NT2/D1 (cell line): ENCODE data around the gene CNIH3.

Source experiments
- DNase-seq: peaks from one replicate; pipeline ENCODE4 v3.0.0-alpha.2; 2011; ENCODE audit warnings: low read depth, low spot score
- H3K27me3 ChIP-seq: 2 replicates; pipeline ENCODE4 v1.6.0; 2011; ENCODE audit warnings: mild to moderate bottlenecking; ENCODE audit not compliant: insufficient read length, insufficient read depth
- H3K36me3 ChIP-seq: 2 replicates; pipeline ENCODE4 v1.6.1; 2011; ENCODE audit warnings: mild to moderate bottlenecking, low read length, mixed read lengths; ENCODE audit not compliant: insufficient read depth, insufficient read length
- H3K4me1 ChIP-seq: 2 replicates; pipeline ENCODE4 v1.5.1; 2011; ENCODE audit not compliant: insufficient read depth, insufficient read length
- H3K4me3 ChIP-seq: 2 replicates; pipeline ENCODE4 v1.5.1; 2011; ENCODE audit warnings: low read depth; ENCODE audit not compliant: insufficient read length
- H3K9ac ChIP-seq: 2 replicates; pipeline ENCODE4 v1.6.0; 2011; ENCODE audit warnings: low read depth; ENCODE audit not compliant: insufficient read length
- H3K9me3 ChIP-seq: 2 replicates; pipeline ENCODE4 v1.5.1; 2011; ENCODE audit warnings: mild to moderate bottlenecking, low read length; ENCODE audit not compliant: insufficient read depth
- SUZ12 ChIP-seq: IDR thresholded peaks from 2 replicates; pipeline ENCODE4 v1.6.1; 2011; ENCODE audit not compliant: insufficient read length, insufficient read depth; ENCODE audit errors: extremely low read depth
- YY1 ChIP-seq: IDR thresholded peaks from 2 replicates; pipeline ENCODE4 v1.6.1; 2011; ENCODE audit not compliant: insufficient read length, insufficient read depth
- ZNF274 ChIP-seq: IDR thresholded peaks from 2 replicates; pipeline ENCODE4 v1.6.1; 2011; ENCODE audit warnings: mild to moderate bottlenecking, low read depth, low read length

Gene CNIH3

GRCh38 chr1:224605482-224606181, 10.5 kb upstream of the CNIH3 start:
- H3K36me3 ChIP-seq = no peaks in the 10 kb centered on the region
- TF ChIP-seq SUZ12 = no peak
- TF ChIP-seq YY1 = no peak
- no peak for TF ChIP-seq ZNF274
- H3K4me1 ChIP-seq = no peaks in the 10 kb centered on the region
- H3K27me3 ChIP-seq = no peaks in the 10 kb centered on the region
- DNase-seq = no peak
- peaks cover 14% of the 10 kb centered on the region; the same call in 1 of the 2 replicates for H3K9me3 ChIP-seq
- H3K9ac ChIP-seq = no peak overlapping the region
- H3K4me3 ChIP-seq = no peak overlapping the region

DNA sequence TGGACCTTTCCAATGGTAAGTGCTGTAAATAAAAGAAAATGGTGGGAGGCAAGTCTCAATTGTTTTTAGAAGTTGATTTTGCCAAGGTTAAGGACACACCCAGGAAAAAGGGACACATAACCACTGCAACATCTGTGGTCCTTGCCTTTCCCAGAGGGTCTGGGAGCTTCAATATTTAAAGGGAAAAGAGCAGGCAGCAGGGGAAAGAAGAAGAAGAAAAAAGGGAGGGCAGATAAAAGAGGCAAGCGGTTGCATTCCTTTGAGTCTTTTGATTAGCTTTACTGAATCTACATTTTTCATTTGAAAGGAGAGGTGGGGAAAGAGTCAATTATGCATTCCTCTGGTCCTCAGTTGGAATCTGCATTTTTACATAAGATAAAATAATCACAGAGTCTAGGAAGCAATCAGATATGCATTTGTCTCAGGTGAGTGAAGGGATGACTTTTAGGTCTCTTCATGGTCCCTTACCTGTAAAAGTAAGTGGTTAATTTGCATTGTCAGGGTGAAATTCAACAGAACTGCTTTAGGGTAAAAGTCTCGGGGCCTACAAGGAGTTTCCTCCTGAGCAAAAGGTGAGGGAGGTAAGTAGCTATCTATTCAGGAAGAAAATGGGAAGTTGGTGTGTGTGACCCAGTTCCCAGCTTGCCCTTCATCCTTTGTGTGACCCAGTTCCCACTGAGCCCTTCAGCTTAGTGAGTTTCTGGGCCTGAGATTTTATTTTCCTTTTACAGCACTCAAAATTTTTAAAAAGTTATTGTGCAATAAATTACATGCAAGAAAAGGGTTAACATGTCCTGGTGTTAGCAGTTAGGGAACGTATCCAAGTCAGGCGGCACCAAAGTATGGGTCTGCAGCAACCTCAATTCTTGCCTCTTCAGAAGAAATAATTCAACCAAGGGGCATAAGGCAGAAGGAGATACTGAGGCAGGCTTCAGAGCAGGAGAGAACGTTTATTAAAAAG, 8.6 kb upstream of the CNIH3 start:
- DNase-seq = no peak
- no peak for TF ChIP-seq YY1
- no peak for TF ChIP-seq ZNF274
- TF ChIP-seq SUZ12 = no peak
- H3K4me3 ChIP-seq = no peak overlapping the region
- H3K9ac ChIP-seq = no peak overlapping the region
- no peaks in the 10 kb centered on the region for H3K4me1 ChIP-seq
- H3K27me3 ChIP-seq = no peaks in the 10 kb centered on the region
- H3K36me3 ChIP-seq = no peaks in the 10 kb centered on the region
- H3K9me3 ChIP-seq = peaks cover 14% of the 10 kb centered on the region; the same call in 1 of the 2 replicates

DNA sequence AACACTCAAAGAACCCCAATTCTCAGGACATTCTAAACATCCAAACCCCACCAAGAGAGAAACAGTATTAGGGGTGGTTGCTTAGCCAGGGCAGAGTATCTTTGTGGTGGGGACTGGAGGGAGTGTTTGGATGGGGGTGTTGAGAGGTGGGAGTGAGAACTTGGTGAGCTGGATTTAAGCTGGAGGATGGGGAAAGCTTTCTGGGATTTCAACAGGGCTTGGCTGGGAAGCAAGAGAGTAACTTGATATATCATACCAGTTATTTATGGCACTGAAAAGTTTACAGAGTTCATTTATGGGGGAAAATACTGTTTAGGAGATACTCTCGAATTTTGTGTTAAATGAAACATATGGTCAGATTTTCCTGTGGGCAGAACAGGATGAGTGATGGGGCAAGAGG, 6.8 kb upstream of the CNIH3 start:
- Histone ChIP-seq H3K4me1 (no peaks in the 10 kb centered on the region), H3K36me3 (no peaks in the 10 kb centered on the region), H3K27me3 (peaks cover 6% of the 10 kb centered on the region), H3K9me3 (peaks cover 14% of the 10 kb centered on the region; the same call in 1 of the 2 replicates), H3K4me3 (no peak overlapping the region), H3K9ac (no peak overlapping the region)
- TF ChIP-seq ZNF274 = no peak
- TF ChIP-seq SUZ12 = no peak
- TF ChIP-seq YY1 = no peak
- DNase-seq = no peak

- H3K4me3 ChIP-seq = no peak overlapping the region
- peaks cover 3% of the 10 kb centered on the region for H3K4me1 ChIP-seq
- no peaks in the 10 kb centered on the region for H3K9me3 ChIP-seq
- no peak overlapping the region for H3K9ac ChIP-seq
- peaks cover 31% of the 10 kb centered on the region for H3K27me3 ChIP-seq
- H3K36me3 ChIP-seq = no peaks in the 10 kb centered on the region
- no peak for DNase-seq
- TF ChIP-seq YY1 = no peak
- no peak for TF ChIP-seq SUZ12
- TF ChIP-seq ZNF274 = no peak
Measured at GRCh38 chr1:224612246-224612645, 3.9 kb upstream of the CNIH3 start.

GRCh38 chr1:224613486-224613885, 2.6 kb upstream of the CNIH3 start:
- H3K4me3 ChIP-seq = no peak overlapping the region
- no peak overlapping the region for H3K9ac ChIP-seq
- H3K36me3 ChIP-seq = no peaks in the 10 kb centered on the region
- H3K27me3 ChIP-seq = peaks cover 44% of the 10 kb centered on the region
- no peaks in the 10 kb centered on the region for H3K9me3 ChIP-seq
- DNase-seq = no peak
- H3K4me1 ChIP-seq = peaks cover 3% of the 10 kb centered on the region
- TF ChIP-seq YY1 (no peak), ZNF274 (no peak), SUZ12 (no peak)

GRCh38 chr1:224616756-224617409, 766 bp downstream of the CNIH3 start:
- H3K27me3 ChIP-seq = peaks cover 57% of the 10 kb centered on the region

More at GRCh38 chr1:224616756-224617409, 766 bp downstream of the CNIH3 start:
- Histone ChIP-seq H3K9ac (peak overlapping the region; percentile 78), H3K4me1 (peaks cover 3% of the 10 kb centered on the region), H3K4me3 (peak overlapping the region; percentile 71), H3K36me3 (peaks cover 4% of the 10 kb centered on the region), H3K9me3 (peaks cover 8% of the 10 kb centered on the region; the same call in 1 of the 2 replicates)
- TF ChIP-seq ZNF274 (no peak), SUZ12 (peak; percentile 50)
- no peak for DNase-seq
